ENCODE data around the gene CACNA1D. TPM values are rescaled to one million over a fixed set of nuclear protein-coding genes. Genes with fewer than 3 reads are reported as not detected.

The CACNA1D gene
- total RNA-seq, 4 donors from 2014 or later, result 5.7 to 38.2 (median 20.0) TPM

- 95 to 100% methylated on average over 2 of the region's 2 CpGs for WGBS, 2 donors
- Histone ChIP-seq H3K27me3 (no peaks in the 10 kb centered on the region), H3K9me3 (no peaks in the 10 kb centered on the region), H3K4me3 (no peak overlapping the region), H3K36me3 (no peaks in the 10 kb centered on the region), H3K27ac (no peak overlapping the region), H3K4me1 (peaks cover 0 to 4% (median 0%) of the 10 kb centered on the region in 4 donors)
- TF ChIP-seq CTCF (IDR thresholded peaks at IDR 0.05) (no peak), POLR2A (IDR thresholded peaks at IDR 0.05) (no peak), EP300 (IDR thresholded peaks at IDR 0.05) (no peak)
- no peak for DNase-seq (ENCODE audit: low spot score in 2 of 2)
Measured at GRCh38 chr3:53691349-53691748, 196.9 kb downstream of the CACNA1D start.

GRCh38 chr3:53691885-53692284 is 197.5 kb downstream of the CACNA1D start:
- 92 to 93% methylated on average over 3 of the region's 3 CpGs for WGBS, 2 donors
- Histone ChIP-seq H3K27ac (no peak overlapping the region), H3K9me3 (no peaks in the 10 kb centered on the region), H3K27me3 (no peaks in the 10 kb centered on the region), H3K4me1 (peaks cover 0 to 4% (median 0%) of the 10 kb centered on the region in 4 donors), H3K4me3 (no peak overlapping the region), H3K36me3 (no peaks in the 10 kb centered on the region)
- TF ChIP-seq EP300 (IDR thresholded peaks at IDR 0.05), result no peak
- TF ChIP-seq CTCF (IDR thresholded peaks at IDR 0.05), result no peak
- TF ChIP-seq POLR2A (IDR thresholded peaks at IDR 0.05), result no peak
- DNase-seq (ENCODE audit: low spot score in 2 of 2), result no peak

GRCh38 chr3:53693451-53693850 is 199.0 kb downstream of the CACNA1D start:
- no peak overlapping the region for H3K27ac ChIP-seq
- TF ChIP-seq POLR2A (IDR thresholded peaks at IDR 0.05), result no peak
- no peak for TF ChIP-seq EP300 (IDR thresholded peaks at IDR 0.05)
- no peak for TF ChIP-seq CTCF (IDR thresholded peaks at IDR 0.05)
- H3K27me3 ChIP-seq, result no peaks in the 10 kb centered on the region
- no peak for DNase-seq (ENCODE audit: low spot score in 2 of 2)
- peaks cover 0 to 4% (median 0%) of the 10 kb centered on the region in 4 donors for H3K4me1 ChIP-seq
- H3K9me3 ChIP-seq, result no peaks in the 10 kb centered on the region
- H3K4me3 ChIP-seq, result no peak overlapping the region
- 17 to 25% methylated on average over 2 of the region's 2 CpGs for WGBS, 2 donors
- H3K36me3 ChIP-seq, result no peaks in the 10 kb centered on the region

- H3K36me3 ChIP-seq, result no peaks in the 10 kb centered on the region
- H3K4me1 ChIP-seq, result peaks cover 0 to 4% (median 0%) of the 10 kb centered on the region in 4 donors
- H3K9me3 ChIP-seq, result no peaks in the 10 kb centered on the region
- no peak overlapping the region for H3K27ac ChIP-seq
- 82 to 90% methylated on average over 4 of the region's 4 CpGs for WGBS, 2 donors
- no peaks in the 10 kb centered on the region for H3K27me3 ChIP-seq
- no peak for DNase-seq (ENCODE audit: low spot score in 2 of 2)
- H3K4me3 ChIP-seq, result no peak overlapping the region
- TF ChIP-seq CTCF (IDR thresholded peaks at IDR 0.05) (no peak), EP300 (IDR thresholded peaks at IDR 0.05) (no peak), POLR2A (IDR thresholded peaks at IDR 0.05) (no peak)
Measured at GRCh38 chr3:53694046-53694445, 199.6 kb downstream of the CACNA1D start.

- H3K36me3 ChIP-seq, result no peaks in the 10 kb centered on the region
- H3K4me3 ChIP-seq, result no peak overlapping the region
- H3K9me3 ChIP-seq, result no peaks in the 10 kb centered on the region
- DNase-seq (ENCODE audit: low spot score in 2 of 2), result no peak
- H3K4me1 ChIP-seq, result peaks cover 0 to 4% (median 0%) of the 10 kb centered on the region in 4 donors
- H3K27me3 ChIP-seq, result no peaks in the 10 kb centered on the region
- no peak overlapping the region for H3K27ac ChIP-seq
- 72 to 79% methylated on average over 15 of the region's 15 CpGs for WGBS, 2 donors
- TF ChIP-seq CTCF (IDR thresholded peaks at IDR 0.05), result no peak
- TF ChIP-seq POLR2A (IDR thresholded peaks at IDR 0.05), result no peak
- no peak for TF ChIP-seq EP300 (IDR thresholded peaks at IDR 0.05)
Measured at GRCh38 chr3:53694666-53695323, 200.4 kb downstream of the CACNA1D start.
